Transverse colon (tissue), 4 donors: ENCODE measurements around the gene TNNI2. TPM values are rescaled to one million over a fixed set of nuclear protein-coding genes. Genes with fewer than 3 reads are reported as not detected.

Experiments used
- DNase-seq: peaks from one replicate; pipeline ENCODE4 v3.0.0-alpha.2; 2019
- H3K27ac ChIP-seq, 4 donors: fragments of 200-600 bp; sonication (generic); 2 replicates each; pipeline ENCODE4 v1.5.1; 2016 to 2018; ENCODE audit warnings: inconsistent platforms in 4 of 4
- H3K27me3 ChIP-seq: fragments of 200-600 bp; sonication (generic); 2 replicates; pipeline ENCODE4 v1.5.1; 2017; ENCODE audit warnings: inconsistent platforms
- H3K36me3 ChIP-seq, 4 donors: fragments of 200-600 bp; sonication (generic); 2 replicates each; pipeline ENCODE4 v1.5.1; 2017 to 2019; ENCODE audit warnings: inconsistent platforms in 4 of 4
- H3K4me1 ChIP-seq, 4 donors: fragments of 200-600 bp; sonication (generic); 2 replicates each; pipeline ENCODE4 v1.5.1; 2017 to 2020; ENCODE audit warnings: inconsistent platforms in 4 of 4
- H3K4me3 ChIP-seq, 4 donors: fragments of 200-600 bp; sonication (generic); 1 replicate in 1 of 4; 2 replicates in 3 of 4; pipeline versions ENCODE4 v1.5.1 to v1.6.1; 2017 to 2019; ENCODE audit warnings: inconsistent platforms in 4 of 4
- H3K9me3 ChIP-seq, 2 donors: fragments of 200-600 bp; sonication (generic); 2 replicates each; pipeline ENCODE4 v1.5.1; 2017 to 2019; ENCODE audit warnings: inconsistent platforms in 2 of 2
- EP300 ChIP-seq: sonication (generic); formaldehyde crosslinking; IDR thresholded peaks from one replicate; pipeline ENCODE4 v1.6.1; 2017; ENCODE audit warnings: antibody characterized with exemption, low read depth
- POLR2A ChIP-seq: fragments of 450-650 bp; IDR thresholded peaks from one replicate; pipeline ENCODE4 v1.6.1; 2016; ENCODE audit warnings: antibody characterized with exemption, mild to moderate bottlenecking, moderate library complexity
- POLR2AphosphoS5 ChIP-seq, 3 donors: sonication (generic); formaldehyde crosslinking; IDR thresholded peaks; one replicate each; pipeline ENCODE4 v1.6.1; 2016; ENCODE audit warnings: antibody characterized with exemption in 3 of 3
- WGBS, 2 donors: methylation state at CpG; one replicate each; pipeline ENCODE4 v1.1.5; 2018; ENCODE audit warnings: low coverage in 1 of 2; 5-methylcytosine and 5-hydroxymethylcytosine counted together
- in situ Hi-C, 4 donors: fragments of 200-750 bp; cut with MboI; loops; one replicate each; pipeline versions ENCODE4 v1.15.0 to v1.15.1; 2017; ENCODE audit warnings: low sequenced_read_pairs in 3 of 4, low pct_ligation_motif_present in 1 of 4, low pct_unique_long_range_greater_than_20kb in 1 of 4
- intact Hi-C: fragments of 100-400 bp; cut with DNase I; formaldehyde crosslinking; loops from one replicate; pipeline ENCODE4 v1.15.1; 2023; ENCODE audit warnings: low total_unique reads
- total RNA-seq, 4 donors: library from RNA; depleted of rRNA; stranded (reverse); fragments of >200 nt; gene quantifications; one replicate each; pipeline ENCODE4 v1.1.0, GENCODE V29; 2016
- TF ChIP-seq, protein P1 (sequence below), 5 experiments: fragments of 200-600 bp in 3 of 5; fragments of 450-650 bp in 2 of 5; sonication (generic) in 3 of 5; IDR thresholded peaks; 1 replicate in 2 of 5; 2 replicates in 3 of 5; pipeline ENCODE4 v1.5.1; 2016 to 2017; ENCODE audit warnings: antibody characterized with exemption in 5 of 5, inconsistent platforms in 3 of 5, mild to moderate bottlenecking in 2 of 5, moderate library complexity in 1 of 5

Gene TNNI2
- total RNA-seq, 4 donors from 2014 or later, result 3.5 to 35.9 TPM; not detected in 2

GRCh38 chr11:1839204-1839923 is 583 bp downstream of the TNNI2 start:
- Histone ChIP-seq H3K36me3 (no peaks in the 10 kb centered on the region), H3K9me3 (no peaks in the 10 kb centered on the region), H3K4me3 (no peak overlapping the region), H3K27ac (peak overlapping the region in 2 of 4 donors; percentile 13 to 24), H3K27me3 (no peaks in the 10 kb centered on the region), H3K4me1 (peaks cover 6 to 17% (median 10%) of the 10 kb centered on the region in 4 donors)
- no peak for TF ChIP-seq POLR2AphosphoS5 (IDR thresholded peaks at IDR 0.05)
- no peak for TF ChIP-seq EP300
- TF ChIP-seq POLR2A, result no peak
- TF ChIP-seq, protein P1, sequence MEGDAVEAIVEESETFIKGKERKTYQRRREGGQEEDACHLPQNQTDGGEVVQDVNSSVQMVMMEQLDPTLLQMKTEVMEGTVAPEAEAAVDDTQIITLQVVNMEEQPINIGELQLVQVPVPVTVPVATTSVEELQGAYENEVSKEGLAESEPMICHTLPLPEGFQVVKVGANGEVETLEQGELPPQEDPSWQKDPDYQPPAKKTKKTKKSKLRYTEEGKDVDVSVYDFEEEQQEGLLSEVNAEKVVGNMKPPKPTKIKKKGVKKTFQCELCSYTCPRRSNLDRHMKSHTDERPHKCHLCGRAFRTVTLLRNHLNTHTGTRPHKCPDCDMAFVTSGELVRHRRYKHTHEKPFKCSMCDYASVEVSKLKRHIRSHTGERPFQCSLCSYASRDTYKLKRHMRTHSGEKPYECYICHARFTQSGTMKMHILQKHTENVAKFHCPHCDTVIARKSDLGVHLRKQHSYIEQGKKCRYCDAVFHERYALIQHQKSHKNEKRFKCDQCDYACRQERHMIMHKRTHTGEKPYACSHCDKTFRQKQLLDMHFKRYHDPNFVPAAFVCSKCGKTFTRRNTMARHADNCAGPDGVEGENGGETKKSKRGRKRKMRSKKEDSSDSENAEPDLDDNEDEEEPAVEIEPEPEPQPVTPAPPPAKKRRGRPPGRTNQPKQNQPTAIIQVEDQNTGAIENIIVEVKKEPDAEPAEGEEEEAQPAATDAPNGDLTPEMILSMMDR (IDR thresholded peaks at IDR 0.05), result no peak
- DNase-seq, result no peak
- WGBS, 2 donors, result 69% methylated on average over 12 of the region's 12 CpGs; no CpG with 5 or more reads in 1 of the 2 donors
- in situ Hi-C loops (no loop called here), intact Hi-C loops (loop anchor here (5.0 kb wide), 1 partner anchor 313 kb away; no protein-coding TSS in a partner anchor)

GRCh38 chr11:1839924-1840779 is 1.4 kb downstream of the TNNI2 start:
- Histone ChIP-seq H3K36me3 (no peaks in the 10 kb centered on the region), H3K4me3 (no peak overlapping the region), H3K27ac (peak overlapping the region in 2 of 4 donors; percentile 13 to 61), H3K27me3 (no peaks in the 10 kb centered on the region), H3K4me1 (peaks cover 0 to 16% (median 6%) of the 10 kb centered on the region in 4 donors), H3K9me3 (no peaks in the 10 kb centered on the region)
- TF ChIP-seq, protein P1 (IDR thresholded peaks at IDR 0.05), result no peak
- TF ChIP-seq POLR2AphosphoS5 (IDR thresholded peaks at IDR 0.05) (no peak), POLR2A (no peak), EP300 (no peak)
- intact Hi-C loops, result loop anchor here (5.0 kb wide), 1 partner anchor 312 kb away; no protein-coding TSS in a partner anchor
- in situ Hi-C loops, result no loop called here
- WGBS, 2 donors, result 71% methylated on average over 23 of the region's 26 CpGs; no CpG with 5 or more reads in 1 of the 2 donors
- DNase-seq, result peak; percentile 74

GRCh38 chr11:1840780-1841480 is 2.1 kb downstream of the TNNI2 start:
- H3K9me3 ChIP-seq, result no peaks in the 10 kb centered on the region
- in situ Hi-C loops (no loop called here), intact Hi-C loops (no loop called here)
- H3K27me3 ChIP-seq, result no peaks in the 10 kb centered on the region
- H3K27ac ChIP-seq, result no peak overlapping the region
- no peak overlapping the region for H3K4me3 ChIP-seq
- H3K36me3 ChIP-seq, result no peaks in the 10 kb centered on the region
- TF ChIP-seq POLR2A (no peak), EP300 (no peak), POLR2AphosphoS5 (IDR thresholded peaks at IDR 0.05) (no peak)
- TF ChIP-seq, protein P1 (IDR thresholded peaks at IDR 0.05), result no peak
- peaks cover 0 to 16% (median 8%) of the 10 kb centered on the region in 4 donors for H3K4me1 ChIP-seq
- no peak for DNase-seq
- 79% methylated on average over 37 of the region's 37 CpGs; no CpG with 5 or more reads in 1 of the 2 donors for WGBS, 2 donors
